ENCODE data around the gene SART3. TPM values are rescaled to one million over a fixed set of nuclear protein-coding genes. Genes with fewer than 3 reads are reported as not detected.

SART3 gene
- total RNA-seq, 3 donors from 2014 or later (not counting 1 experiment from before 2014, with no cell fraction given) = 76.5 to 107 (median 78.3) TPM

- TF ChIP-seq, protein P1, sequence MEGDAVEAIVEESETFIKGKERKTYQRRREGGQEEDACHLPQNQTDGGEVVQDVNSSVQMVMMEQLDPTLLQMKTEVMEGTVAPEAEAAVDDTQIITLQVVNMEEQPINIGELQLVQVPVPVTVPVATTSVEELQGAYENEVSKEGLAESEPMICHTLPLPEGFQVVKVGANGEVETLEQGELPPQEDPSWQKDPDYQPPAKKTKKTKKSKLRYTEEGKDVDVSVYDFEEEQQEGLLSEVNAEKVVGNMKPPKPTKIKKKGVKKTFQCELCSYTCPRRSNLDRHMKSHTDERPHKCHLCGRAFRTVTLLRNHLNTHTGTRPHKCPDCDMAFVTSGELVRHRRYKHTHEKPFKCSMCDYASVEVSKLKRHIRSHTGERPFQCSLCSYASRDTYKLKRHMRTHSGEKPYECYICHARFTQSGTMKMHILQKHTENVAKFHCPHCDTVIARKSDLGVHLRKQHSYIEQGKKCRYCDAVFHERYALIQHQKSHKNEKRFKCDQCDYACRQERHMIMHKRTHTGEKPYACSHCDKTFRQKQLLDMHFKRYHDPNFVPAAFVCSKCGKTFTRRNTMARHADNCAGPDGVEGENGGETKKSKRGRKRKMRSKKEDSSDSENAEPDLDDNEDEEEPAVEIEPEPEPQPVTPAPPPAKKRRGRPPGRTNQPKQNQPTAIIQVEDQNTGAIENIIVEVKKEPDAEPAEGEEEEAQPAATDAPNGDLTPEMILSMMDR (IDR thresholded peaks at IDR 0.05) = no peak
- Mint-ChIP-seq H3K27me3 (ENCODE audit: low read depth in 2 of 2) (no peaks in the 10 kb centered on the region), H3K27ac (no peak within 1 kb of the TSS), H3K4me3 (no peak within 1 kb of the TSS), H3K4me1 (peaks cover 0 to 9% of the 10 kb centered on the region in 2 donors), H3K36me3 (no peaks in the 10 kb centered on the region), H3K9me3 (no peaks in the 10 kb centered on the region)
- Histone ChIP-seq H3K4me1 (ENCODE audit: control insufficient read depth, insufficient read depth, low read length) (no peaks in the 10 kb centered on the region), H3K27ac (ENCODE audit: low read length) (no peak within 1 kb of the TSS), H3K9me3 (ENCODE audit: control insufficient read depth, insufficient read depth, low read length) (no peaks in the 10 kb centered on the region), H3K36me3 (ENCODE audit: control insufficient read depth, insufficient read depth, low read length) (no peaks in the 10 kb centered on the region), H3K4me3 (ENCODE audit: low read length) (no peak within 1 kb of the TSS), H3K27me3 (ENCODE audit: control insufficient read depth, insufficient read depth, low read length) (no peaks in the 10 kb centered on the region)
- intact Hi-C loops (cut with micrococcal nuclease) = no loop called here
- 73% methylated on average over 21 of the region's 27 CpGs for WGBS (ENCODE audit: insufficient coverage)
- no peak for ATAC-seq
- DNase-seq = no peak
Observed at GRCh38 chr12:108597559-108598471, 36.8 kb upstream of the SART3 start, which contains the start of gene TMEM119. TMEM119 (minus strand) TSS chr12:108598084; CDS start chr12:108592383, 5,701 bp downstream.

GRCh38 chr12:108596854-108597558, 36.0 kb upstream of the SART3 start:
- ATAC-seq (no peak), DNase-seq (no peak)
- Histone ChIP-seq H3K27me3 (ENCODE audit: control insufficient read depth, insufficient read depth, low read length) (no peaks in the 10 kb centered on the region), H3K9me3 (ENCODE audit: control insufficient read depth, insufficient read depth, low read length) (no peaks in the 10 kb centered on the region), H3K4me3 (ENCODE audit: low read length) (no peak overlapping the region), H3K4me1 (ENCODE audit: control insufficient read depth, insufficient read depth, low read length) (no peaks in the 10 kb centered on the region), H3K27ac (ENCODE audit: low read length) (no peak overlapping the region), H3K36me3 (ENCODE audit: control insufficient read depth, insufficient read depth, low read length) (no peaks in the 10 kb centered on the region)
- Mint-ChIP-seq H3K36me3 (no peaks in the 10 kb centered on the region), H3K27ac (no peak overlapping the region), H3K27me3 (ENCODE audit: low read depth in 2 of 2) (no peaks in the 10 kb centered on the region), H3K4me3 (no peak overlapping the region), H3K4me1 (peaks cover 0 to 9% of the 10 kb centered on the region in 2 donors), H3K9me3 (no peaks in the 10 kb centered on the region)
- WGBS (ENCODE audit: insufficient coverage) = 92% methylated on average over 10 of the region's 10 CpGs
- intact Hi-C loops (cut with micrococcal nuclease) = no loop called here
- TF ChIP-seq, protein P1 (IDR thresholded peaks at IDR 0.05) = no peak

- H3K36me3 Mint-ChIP-seq = no peaks in the 10 kb centered on the region
- no peak for ATAC-seq
Observed at GRCh38 chr12:108595711-108596647, 35.0 kb upstream of the SART3 start.

More at GRCh38 chr12:108595711-108596647, 35.0 kb upstream of the SART3 start:
- intact Hi-C loops (cut with micrococcal nuclease) = no loop called here
- H3K4me3 ChIP-seq (ENCODE audit: low read length) = no peak overlapping the region
- no peaks in the 10 kb centered on the region for H3K9me3 Mint-ChIP-seq
- no peak overlapping the region for H3K27ac Mint-ChIP-seq
- TF ChIP-seq, protein P1 (IDR thresholded peaks at IDR 0.05) = no peak
- H3K27me3 Mint-ChIP-seq (ENCODE audit: low read depth in 2 of 2) = no peaks in the 10 kb centered on the region
- 92% methylated on average over 17 of the region's 17 CpGs for WGBS (ENCODE audit: insufficient coverage)
- no peak for DNase-seq
- no peaks in the 10 kb centered on the region for H3K36me3 ChIP-seq (ENCODE audit: control insufficient read depth, insufficient read depth, low read length)
- peaks cover 0 to 9% of the 10 kb centered on the region in 2 donors for H3K4me1 Mint-ChIP-seq
- H3K9me3 ChIP-seq (ENCODE audit: control insufficient read depth, insufficient read depth, low read length) = no peaks in the 10 kb centered on the region
- no peak overlapping the region for H3K27ac ChIP-seq (ENCODE audit: low read length)
- no peaks in the 10 kb centered on the region for H3K4me1 ChIP-seq (ENCODE audit: control insufficient read depth, insufficient read depth, low read length)
- no peak overlapping the region for H3K4me3 Mint-ChIP-seq
- no peaks in the 10 kb centered on the region for H3K27me3 ChIP-seq (ENCODE audit: control insufficient read depth, insufficient read depth, low read length)
